NCI-H2196 (cell line): ENCODE results near the gene ZBTB42.
"Not testable (repeated sequence)": the region's sequence is repeated elsewhere in the genome, so short reads cannot be mapped to it uniquely, and the experiment has no call there.

Experiments
- DNase-seq: peaks from one replicate; lab custom pipeline; 2025; ENCODE audit not compliant: unreplicated experiment; lab: John Stamatoyannopoulos, UW

Gene ZBTB42

GRCh38 chr14:104806625-104807465, 5.9 kb downstream of the ZBTB42 start:
- DNase-seq = no peak

- DNase-seq = no peak
These were observed 7.6 kb downstream of the ZBTB42 start for GRCh38 chr14:104808456-104808855.

- DNase-seq = no peak
These were observed 9.4 kb downstream of the ZBTB42 start for GRCh38 chr14:104810316-104810715.

- DNase-seq = no peak
These were observed 12.4 kb downstream of the ZBTB42 start for GRCh38 chr14:104813286-104813685.

- DNase-seq = not testable (repeated sequence)
These were observed 13.8 kb downstream of the ZBTB42 start for GRCh38 chr14:104814701-104815100.

- DNase-seq = no peak
These were observed 15.6 kb downstream of the ZBTB42 start for GRCh38 chr14:104816616-104816884.

- DNase-seq = no peak
These were observed 17.2 kb downstream of the ZBTB42 start for GRCh38 chr14:104817930-104818713.

- no peak for DNase-seq
These were observed 17.8 kb downstream of the ZBTB42 start for GRCh38 chr14:104818714-104819161.

GRCh38 chr14:104819361-104819781, 18.5 kb downstream of the ZBTB42 start:
- no peak for DNase-seq

GRCh38 chr14:104820669-104821228, 19.8 kb downstream of the ZBTB42 start:
- DNase-seq = no peak

GRCh38 chr14:104821229-104821945, 20.5 kb downstream of the ZBTB42 start:
- no peak for DNase-seq

GRCh38 chr14:104821971-104822608, 21.2 kb downstream of the ZBTB42 start:
- DNase-seq = no peak

GRCh38 chr14:104822821-104823615, 22.1 kb downstream of the ZBTB42 start:
- no peak for DNase-seq

- DNase-seq = no peak
These were observed 23.6 kb downstream of the ZBTB42 start for GRCh38 chr14:104824353-104824997.

- peak; percentile 75 for DNase-seq
These were observed 25.4 kb downstream of the ZBTB42 start for GRCh38 chr14:104826189-104826860.

- no peak for DNase-seq
These were observed 25.9 kb downstream of the ZBTB42 start for GRCh38 chr14:104826861-104827176.

GRCh38 chr14:104827177-104828055, 26.5 kb downstream of the ZBTB42 start:
- peak; percentile 10 for DNase-seq

GRCh38 chr14:104830781-104831180, 29.9 kb downstream of the ZBTB42 start:
- no peak for DNase-seq
